Colonic mucosa (tissue), 4 donors: ENCODE results near the gene GFAP. TPM values are rescaled to one million over a fixed set of nuclear protein-coding genes. Genes with fewer than 3 reads are reported as not detected.

Experiments used
- DNase-seq: peaks from one replicate; pipeline ENCODE4 v3.0.0-alpha.2; 2020
- H3K27ac ChIP-seq: fragments of 200-600 bp; one replicate; pipeline ENCODE4 v1.8.0; 2021
- H3K27me3 ChIP-seq: fragments of 200-600 bp; one replicate; pipeline ENCODE4 v1.8.0; 2021
- H3K36me3 ChIP-seq: fragments of 200-600 bp; one replicate; pipeline ENCODE4 v1.8.0; 2021
- H3K4me1 ChIP-seq: fragments of 200-600 bp; one replicate; pipeline ENCODE4 v1.8.0; 2021; ENCODE audit warnings: mild to moderate bottlenecking
- H3K4me3 ChIP-seq: fragments of 200-600 bp; one replicate; pipeline ENCODE4 v1.8.0; 2021
- H3K9ac ChIP-seq, 2 donors: one replicate each; pipeline ENCODE4 v1.7.0; 2013; ENCODE audit warnings: control low read depth in 2 of 2, low read depth in 2 of 2, low read length in 2 of 2
- H3K9me3 ChIP-seq: fragments of 200-600 bp; one replicate; pipeline ENCODE4 v1.8.0; 2021
- CTCF ChIP-seq: fragments of 200-600 bp; IDR thresholded peaks from one replicate; pipeline ENCODE4 v1.8.0; 2022; ENCODE audit warnings: antibody characterized with exemption, mild to moderate bottlenecking
- intact Hi-C: fragments of 100-400 bp; cut with DNase I; formaldehyde crosslinking; loops from one replicate; pipeline ENCODE4 v1.14.1; 2022
- total RNA-seq, 2 donors: library from RNA; stranded (reverse); fragmentation: NEBNext Ultra II Directional in 1 of 2; extraction: Animal tissue kit (Norgen Biotek cat#: 25700) in 1 of 2; gene quantifications; one replicate each; pipeline ENCODE4 v1.2.1, GENCODE V29; 2021
- donor health status: healthy.
- donor health status: DM: no; HTN: no; CAD: no.
- donor health status: DM: no; HTN: no; CAD: no.

The GFAP gene
- total RNA-seq, 2 donors from 2014 or later, result 0.20 TPM; not detected in 1

- intact Hi-C loops, result no loop called here
- no peaks in the 10 kb centered on the region for H3K36me3 ChIP-seq
- H3K9me3 ChIP-seq, result no peaks in the 10 kb centered on the region
- no peaks in the 10 kb centered on the region for H3K4me1 ChIP-seq
- no peak for DNase-seq
- H3K9ac ChIP-seq, result no peak overlapping the region
- no peak overlapping the region for H3K27ac ChIP-seq
- no peaks in the 10 kb centered on the region for H3K27me3 ChIP-seq
- no peak for TF ChIP-seq CTCF
- H3K4me3 ChIP-seq, result no peak overlapping the region
Observed at GRCh38 chr17:44925731-44926697, 10.7 kb upstream of the GFAP start.

GRCh38 chr17:44924107-44924544 lies 8.8 kb upstream of the GFAP start:
- Histone ChIP-seq H3K9ac (no peak overlapping the region), H3K4me1 (no peaks in the 10 kb centered on the region), H3K27ac (no peak overlapping the region), H3K9me3 (no peaks in the 10 kb centered on the region), H3K27me3 (no peaks in the 10 kb centered on the region), H3K4me3 (no peak overlapping the region), H3K36me3 (no peaks in the 10 kb centered on the region)
- DNase-seq, result no peak
- TF ChIP-seq CTCF, result no peak
- intact Hi-C loops, result no loop called here

- no peaks in the 10 kb centered on the region for H3K27me3 ChIP-seq
- H3K4me1 ChIP-seq, result no peaks in the 10 kb centered on the region
- no peaks in the 10 kb centered on the region for H3K36me3 ChIP-seq
- intact Hi-C loops, result no loop called here
- no peaks in the 10 kb centered on the region for H3K9me3 ChIP-seq
- no peak for DNase-seq
- H3K4me3 ChIP-seq, result no peak overlapping the region
- no peak overlapping the region for H3K9ac ChIP-seq
- no peak overlapping the region for H3K27ac ChIP-seq
- TF ChIP-seq CTCF, result no peak
Observed at GRCh38 chr17:44922746-44923470, 7.6 kb upstream of the GFAP start.

GRCh38 chr17:44922136-44922535 lies 6.8 kb upstream of the GFAP start:
- intact Hi-C loops, result no loop called here
- Histone ChIP-seq H3K4me1 (no peaks in the 10 kb centered on the region), H3K4me3 (no peak overlapping the region), H3K27me3 (no peaks in the 10 kb centered on the region), H3K36me3 (no peaks in the 10 kb centered on the region), H3K9ac (no peak overlapping the region), H3K27ac (no peak overlapping the region), H3K9me3 (no peaks in the 10 kb centered on the region)
- no peak for DNase-seq
- no peak for TF ChIP-seq CTCF

- TF ChIP-seq CTCF, result no peak
- intact Hi-C loops, result loop anchor here (2.0 kb wide), 2 partner anchors 101 to 177 kb away; no protein-coding TSS in a partner anchor
Observed at GRCh38 chr17:44921122-44921882, 6.0 kb upstream of the GFAP start.

More at GRCh38 chr17:44921122-44921882, 6.0 kb upstream of the GFAP start:
- Histone ChIP-seq H3K27ac (no peak overlapping the region), H3K9ac (no peak overlapping the region), H3K4me3 (no peak overlapping the region), H3K27me3 (no peaks in the 10 kb centered on the region), H3K9me3 (no peaks in the 10 kb centered on the region), H3K4me1 (no peaks in the 10 kb centered on the region), H3K36me3 (no peaks in the 10 kb centered on the region)
- no peak for DNase-seq
